Activated CD8-positive, alpha-beta memory T cell treated with anti-CD3 and anti-CD28 coated beads for 36 hours (primary cell): ENCODE data around the gene ZNF780B. TPM values are rescaled to one million over a fixed set of nuclear protein-coding genes. Genes with fewer than 3 reads are reported as not detected.

Source experiments
- CTCF ChIA-PET: fragments of 350-600 bp; sonication (Branson Sonifier 250); formaldehyde crosslinking; loops from one replicate; lab custom pipeline; 2021; ENCODE audit warnings: antibody characterized with exemption; lab: Charles Lee
- POLR2A ChIA-PET: fragments of 350-600 bp; sonication (Branson Sonifier 250); formaldehyde crosslinking; loops from one replicate; lab custom pipeline; 2021; ENCODE audit warnings: antibody characterized with exemption; lab: Charles Lee
- total RNA-seq, 2 experiments: library from RNA; stranded (reverse); gene quantifications; one replicate each; pipeline ENCODE4 v1.2.3, GENCODE V29; 2021

Gene ZNF780B
- total RNA-seq, 2 experiments from 2014 or later, result 15.6 to 15.9 TPM

DNA sequence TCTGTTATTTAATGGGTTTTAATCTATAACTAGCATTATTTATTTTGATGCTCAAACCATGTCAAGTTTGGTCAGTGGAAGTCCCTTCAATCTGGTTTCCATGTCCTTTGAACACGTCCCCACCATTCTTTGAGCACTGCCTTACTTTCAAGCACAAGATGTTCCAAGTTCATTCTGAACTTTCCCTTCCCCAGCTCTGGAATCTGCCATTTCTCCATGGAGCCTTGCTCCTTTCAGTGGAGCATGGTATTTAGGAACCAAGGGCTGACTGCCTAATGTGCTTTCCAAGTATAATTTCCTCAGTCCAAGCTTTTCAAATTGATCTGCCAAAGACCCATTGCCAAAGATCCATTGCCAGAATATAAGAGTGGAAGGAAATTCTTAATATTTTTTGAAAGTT lies 60.2 kb downstream of the ZNF780B start:
- CTCF ChIA-PET, result interaction anchor here (0.7 to 2.1 kb wide), 2 partner anchors 25 to 885 kb away, joined by 3 to 10 read pairs; partner anchors contain the start of gene PSMC4
- POLR2A ChIA-PET, result interaction anchor here (2.5 kb wide), 1 partner anchor 26 kb away, joined by 28 read pairs; the partner anchor contains the start of gene PSMC4

DNA sequence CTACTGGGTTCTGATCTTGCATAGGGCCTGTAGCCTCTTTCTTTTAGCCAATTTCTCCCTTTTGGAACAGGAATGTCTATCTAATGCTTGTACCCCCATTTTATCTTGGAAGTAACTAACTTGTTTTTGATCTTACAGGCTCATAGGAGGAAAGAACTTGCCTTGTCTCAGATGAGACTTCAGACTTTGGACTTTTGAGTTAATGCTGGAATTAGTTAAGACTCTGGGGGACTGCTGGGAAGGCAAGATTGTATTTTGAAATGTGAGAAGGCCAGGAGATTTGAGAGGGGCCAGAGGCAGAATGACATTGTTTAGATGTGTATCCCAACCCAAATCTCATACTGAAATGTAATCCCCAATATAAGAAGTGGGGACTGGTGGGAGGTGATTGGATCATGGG lies 61.7 kb downstream of the ZNF780B start:
- ChIA-PET CTCF (no interaction called here), POLR2A (no interaction called here)

DNA sequence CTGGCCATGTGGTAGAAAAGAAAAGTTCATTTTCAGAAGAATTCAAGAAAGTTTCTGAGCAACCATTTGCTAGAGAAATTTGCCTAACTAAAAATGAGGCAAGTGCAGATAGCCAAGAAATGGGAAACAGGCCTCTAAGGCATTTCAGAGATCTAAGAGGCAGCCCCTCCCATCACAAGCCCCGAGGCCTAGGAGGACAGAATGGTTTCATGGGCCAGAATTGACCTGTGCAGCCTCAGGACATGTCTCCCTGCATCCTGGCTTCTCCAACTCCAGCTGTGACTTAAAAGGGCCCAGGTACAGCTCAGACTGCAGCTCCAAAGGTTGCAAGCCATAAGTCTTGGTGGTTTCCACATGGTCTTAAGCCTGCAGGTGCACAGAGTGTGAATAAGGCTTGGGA lies 62.4 kb downstream of the ZNF780B start:
- POLR2A ChIA-PET, result no interaction called here
- CTCF ChIA-PET, result interaction anchor here (0.8 kb wide), 1 partner anchor 27 kb away, joined by 4 read pairs; no protein-coding TSS in a partner anchor

DNA sequence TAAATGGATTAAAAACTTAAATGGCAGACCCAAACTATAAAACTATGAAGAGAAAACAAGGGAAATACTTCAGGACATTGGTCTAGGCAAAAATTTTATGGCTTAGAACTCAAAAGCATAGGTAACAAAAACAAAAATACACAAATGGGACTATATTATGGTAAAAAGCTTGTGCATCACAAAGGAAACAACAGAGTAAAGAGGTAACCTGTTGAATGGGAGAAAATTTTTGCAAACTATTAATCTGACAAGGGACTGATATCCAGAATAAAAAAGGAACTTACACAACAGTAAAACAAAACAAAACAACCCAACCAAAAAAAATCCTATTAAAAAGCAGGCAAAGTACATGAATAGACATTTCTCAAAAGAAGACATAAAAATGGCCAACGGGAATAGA lies 68.4 kb downstream of the ZNF780B start:
- POLR2A ChIA-PET, result no interaction called here
- CTCF ChIA-PET, result no interaction called here

- ChIA-PET CTCF (no interaction called here), POLR2A (no interaction called here)
Measured at GRCh38 chr19:39987167-39987566, 68.9 kb downstream of the ZNF780B start.

- ChIA-PET POLR2A (no interaction called here), CTCF (no interaction called here)
Measured at GRCh38 chr19:39986643-39987042, 69.4 kb downstream of the ZNF780B start.

GRCh38 chr19:39983695-39984300 lies 72.2 kb downstream of the ZNF780B start:
- CTCF ChIA-PET, result no interaction called here
- POLR2A ChIA-PET, result no interaction called here

- POLR2A ChIA-PET, result no interaction called here
- CTCF ChIA-PET, result no interaction called here
Measured at GRCh38 chr19:39982883-39983282, 73.1 kb downstream of the ZNF780B start.

Other genes with a start within 250 kb of the ZNF780B start
- gene DYRK1B, start 222.1 kb downstream of the ZNF780B start, total RNA-seq, result 1 to 10 TPM; 5.8 to 7.3 TPM
- 100 to 1,000 TPM; 779 to 780 TPM for gene FBL, start 209.9 kb downstream of the ZNF780B start, total RNA-seq
- gene FCGBP, start 121.6 kb downstream of the ZNF780B start, total RNA-seq, result 1 to 10 TPM; 1.5 to 2.1 TPM
- gene PSMC4, start 85.1 kb downstream of the ZNF780B start, total RNA-seq, result 100 to 1,000 TPM; 159 to 170 TPM
- gene ZNF546, start 59.2 kb downstream of the ZNF780B start, total RNA-seq, result 1 to 10 TPM; 4.0 to 4.4 TPM
- 10 to 100 TPM; 17.4 to 18.9 TPM for gene ZNF780A, start 34.7 kb upstream of the ZNF780B start, total RNA-seq
- gene MAP3K10, start 135.2 kb upstream of the ZNF780B start, total RNA-seq, result 10 to 100 TPM; 13.6 to 16.5 TPM
- not detected for gene TTC9B, start 162.2 kb upstream of the ZNF780B start, total RNA-seq
- not detected for gene CCNP, start 170.5 kb upstream of the ZNF780B start, total RNA-seq
- 100 to 1,000 TPM; 128 to 129 TPM for gene AKT2, start 229.1 kb upstream of the ZNF780B start, total RNA-seq